HEK293 (cell line): ENCODE data around the gene DGCR8.
A peak's percentile ranks its signal among the peaks of the same experiment; 100 is the strongest.

Experiments used
- CTCF ChIA-PET: fragments of 350-600 bp; formaldehyde crosslinking; extraction: SDS; loops from one replicate; lab custom pipeline; 2021; ENCODE audit warnings: antibody characterized with exemption; lab: Yijun Ruan, JAX
- POLR2A ChIA-PET: fragments of 300-600 bp; formaldehyde crosslinking; extraction: SDS; loops from one replicate; lab custom pipeline; 2020; ENCODE audit warnings: antibody characterized with exemption, inconsistent platforms; lab: Yijun Ruan, JAX
- H3K27ac ChIP-seq: fragments of 200-500 bp; sonication (Bioruptor generic); 2 replicates; pipeline ENCODE4 v1.5.1; 2014; ENCODE audit warnings: low read depth, low read length, control low read depth, inconsistent platforms; ENCODE audit errors: extremely low read depth
- H3K36me3 ChIP-seq, 2 experiments: fragments of 200-500 bp in 1 of 2; sonication (Bioruptor generic) in 1 of 2; 1 replicate in 1 of 2; 2 replicates in 1 of 2; pipeline ENCODE4 v1.5.1; 2014 to 2017; ENCODE audit warnings: inconsistent platforms in 2 of 2, low read length in 2 of 2; ENCODE audit not compliant: control insufficient read depth in 2 of 2, insufficient read depth in 1 of 2
- H3K4me1 ChIP-seq: fragments of 200-500 bp; sonication (Bioruptor generic); 2 replicates; pipeline ENCODE4 v1.5.1; 2014; ENCODE audit warnings: mild to moderate bottlenecking, low read length, inconsistent platforms; ENCODE audit not compliant: control insufficient read depth, insufficient read depth
- H3K4me3 ChIP-seq: 2 replicates; pipeline ENCODE4 v1.5.1; 2011; ENCODE audit warnings: low read depth, mild to moderate bottlenecking, control low read depth, low read length, moderate library complexity
- H3K9me3 ChIP-seq: fragments of 200-500 bp; sonication (Bioruptor generic); 2 replicates; pipeline ENCODE4 v1.5.1; 2014; ENCODE audit warnings: low read depth, low read length, inconsistent platforms; ENCODE audit not compliant: control insufficient read depth, insufficient read depth
- AEBP2 ChIP-seq: fragments of 450-650 bp; formaldehyde crosslinking; IDR thresholded peaks from 2 replicates; pipeline ENCODE4 v1.5.1; 2016; ENCODE audit warnings: missing biosample characterization, missing genetic modification characterization, borderline replicate concordance
- ZFP3 ChIP-seq: fragments of 450-650 bp; formaldehyde crosslinking; IDR thresholded peaks from 2 replicates; pipeline ENCODE4 v1.5.1; 2016; ENCODE audit warnings: low read depth, missing biosample characterization, missing genetic modification characterization
- ZFP37 ChIP-seq: fragments of 450-650 bp; formaldehyde crosslinking; IDR thresholded peaks from 2 replicates; pipeline ENCODE4 v1.5.1; 2016; ENCODE audit warnings: missing biosample characterization, missing genetic modification characterization
- ZFP69B ChIP-seq: fragments of 450-650 bp; formaldehyde crosslinking; IDR thresholded peaks from 2 replicates; pipeline ENCODE4 v1.5.1; 2016; ENCODE audit warnings: missing biosample characterization, missing genetic modification characterization
- ZNF121 ChIP-seq: fragments of 450-650 bp; formaldehyde crosslinking; IDR thresholded peaks from 2 replicates; pipeline ENCODE4 v1.5.1; 2016; ENCODE audit warnings: missing biosample characterization, missing genetic modification characterization
- ZNF132 ChIP-seq: fragments of 450-650 bp; formaldehyde crosslinking; IDR thresholded peaks from 2 replicates; pipeline ENCODE4 v1.5.1; 2017; ENCODE audit warnings: missing biosample characterization, missing genetic modification characterization, borderline replicate concordance
- ZNF148 ChIP-seq: fragments of 450-650 bp; formaldehyde crosslinking; IDR thresholded peaks from 2 replicates; pipeline ENCODE4 v1.5.0; 2017; ENCODE audit warnings: missing biosample characterization, missing genetic modification characterization, borderline replicate concordance
- ZNF175 ChIP-seq: fragments of 450-650 bp; formaldehyde crosslinking; IDR thresholded peaks from 2 replicates; pipeline ENCODE4 v1.5.1; 2016; ENCODE audit warnings: missing biosample characterization, missing genetic modification characterization
- ZNF2 ChIP-seq: fragments of 450-650 bp; formaldehyde crosslinking; IDR thresholded peaks from 2 replicates; pipeline ENCODE4 v1.5.1; 2016; ENCODE audit warnings: missing biosample characterization, missing genetic modification characterization
- ZNF26 ChIP-seq: fragments of 450-650 bp; formaldehyde crosslinking; IDR thresholded peaks from 2 replicates; pipeline ENCODE4 v1.5.1; 2016; ENCODE audit warnings: missing biosample characterization, missing genetic modification characterization
- ZNF266 ChIP-seq: fragments of 450-650 bp; formaldehyde crosslinking; IDR thresholded peaks from 2 replicates; pipeline ENCODE4 v1.5.1; 2016; ENCODE audit warnings: missing biosample characterization, missing genetic modification characterization, low read depth
- ZNF350 ChIP-seq: fragments of 450-650 bp; formaldehyde crosslinking; IDR thresholded peaks from 2 replicates; pipeline ENCODE4 v1.5.0; 2017; ENCODE audit warnings: missing biosample characterization, mild to moderate bottlenecking, missing genetic modification characterization
- ZNF549 ChIP-seq: fragments of 450-650 bp; IDR thresholded peaks from 2 replicates; pipeline ENCODE4 v1.5.1; 2018; ENCODE audit warnings: missing biosample characterization, missing genetic modification characterization, mild to moderate bottlenecking, inconsistent platforms, moderate library complexity
- ZNF560 ChIP-seq: fragments of 450-650 bp; formaldehyde crosslinking; IDR thresholded peaks from 2 replicates; pipeline ENCODE4 v1.5.1; 2017; ENCODE audit warnings: missing biosample characterization, missing genetic modification characterization, borderline replicate concordance
- ZNF580 ChIP-seq: fragments of 450-650 bp; formaldehyde crosslinking; IDR thresholded peaks from 2 replicates; pipeline ENCODE4 v1.5.1; 2016; ENCODE audit warnings: missing biosample characterization, missing genetic modification characterization
- ZNF596 ChIP-seq: fragments of 450-650 bp; IDR thresholded peaks from 2 replicates; pipeline ENCODE4 v1.5.0; 2018; ENCODE audit warnings: missing biosample characterization, mild to moderate bottlenecking, missing genetic modification characterization, moderate library complexity
- ZNF624 ChIP-seq: fragments of 450-650 bp; formaldehyde crosslinking; IDR thresholded peaks from 2 replicates; pipeline ENCODE4 v1.5.1; 2017; ENCODE audit warnings: missing biosample characterization, missing genetic modification characterization
- ZNF701 ChIP-seq: fragments of 450-650 bp; formaldehyde crosslinking; IDR thresholded peaks from 2 replicates; pipeline ENCODE4 v1.5.1; 2016; ENCODE audit warnings: missing biosample characterization, missing genetic modification characterization
- ZNF777 ChIP-seq: fragments of 450-650 bp; formaldehyde crosslinking; IDR thresholded peaks from 2 replicates; pipeline ENCODE4 v1.5.1; 2017; ENCODE audit warnings: missing biosample characterization, missing genetic modification characterization, borderline replicate concordance

The DGCR8 gene

GRCh38 chr22:20155330-20156041, 75.4 kb downstream of the DGCR8 start:
- Histone ChIP-seq H3K4me3 (no peak overlapping the region), H3K36me3 (no peaks in the 10 kb centered on the region), H3K4me1 (no peaks in the 10 kb centered on the region), H3K9me3 (no peaks in the 10 kb centered on the region), H3K27ac (no peak overlapping the region)
- POLR2A ChIA-PET, result no interaction called here
- CTCF ChIA-PET, result interaction anchor here (0.7 to 6.0 kb wide), 7 partner anchors 19 to 301 kb away, joined by 3 to 64 read pairs (median 14); partner anchors contain the start of gene DGCR6L
- TF ChIP-seq ZNF549 (no peak), ZNF121 (tag by site-specific recombination) (peak; percentile 69; the same call in 1 of the 2 replicates)

- Histone ChIP-seq H3K4me3 (no peak overlapping the region), H3K4me1 (no peaks in the 10 kb centered on the region), H3K36me3 (no peaks in the 10 kb centered on the region), H3K9me3 (no peaks in the 10 kb centered on the region), H3K27ac (no peak overlapping the region)
- CTCF ChIA-PET, result interaction anchor here (0.7 to 6.0 kb wide), 8 partner anchors 20 to 301 kb away, joined by 3 to 64 read pairs (median 12); partner anchors contain the start of gene DGCR6L
- TF ChIP-seq ZNF596 (tag by site-specific recombination) (no peak), ZNF350 (tag by site-specific recombination) (no peak), ZNF266 (tag by site-specific recombination) (no peak), ZNF777 (tag by site-specific recombination) (no peak), ZNF148 (tag by site-specific recombination) (no peak), ZNF580 (no peak), ZNF132 (tag by site-specific recombination) (no peak), ZNF2 (tag by site-specific recombination) (no peak), ZNF624 (tag by site-specific recombination) (no peak), ZNF175 (tag by site-specific recombination) (no peak), ZNF26 (tag by site-specific recombination) (no peak), AEBP2 (tag by site-specific recombination) (no peak), ZFP69B (no peak), ZFP3 (no peak), ZFP37 (tag by site-specific recombination) (no peak), ZNF701 (tag by site-specific recombination) (no peak), ZNF560 (no peak)
- POLR2A ChIA-PET, result no interaction called here
Measured at GRCh38 chr22:20156042-20156389, 76.0 kb downstream of the DGCR8 start.
